CD14-positive monocyte (primary cell): ENCODE results near the gene C16orf96. TPM values are rescaled to one million over a fixed set of nuclear protein-coding genes. Genes with fewer than 3 reads are reported as not detected.

Source experiments
- DNase-seq, 3 donors: peaks; one replicate each; pipeline ENCODE4 v3.0.0-alpha.2; 2011 to 2022
- H2AFZ ChIP-seq: 2 replicates; pipeline ENCODE4 v1.6.0; 2012; ENCODE audit warnings: mild to moderate bottlenecking, low read depth, low read length, inconsistent platforms; ENCODE audit not compliant: insufficient read depth, poor library complexity, severe bottlenecking
- H3K27ac ChIP-seq, 2 donors: 1 replicate in 1 of 2; 2 replicates in 1 of 2; pipeline ENCODE4 v1.5.1; 2012 to 2013; ENCODE audit warnings: low read length in 2 of 2, control low read depth in 1 of 2, inconsistent platforms in 1 of 2, low read depth in 1 of 2, mild to moderate bottlenecking in 1 of 2
- H3K27me3 ChIP-seq, 2 donors: one replicate each; pipeline versions ENCODE4 v1.6.0 to v1.6.1; 2011 to 2013; ENCODE audit warnings: low read length in 2 of 2; ENCODE audit not compliant: control insufficient read depth in 2 of 2, insufficient read depth in 2 of 2
- H3K36me3 ChIP-seq, 2 donors: replicated peaks in 1 of 2; 1 replicate in 1 of 2; 2 replicates in 1 of 2; pipeline versions ENCODE4 v1.5.1 to v1.6.1; 2012 to 2013; ENCODE audit warnings: low read length in 2 of 2, control low read depth in 1 of 2, inconsistent platforms in 1 of 2, mild to moderate bottlenecking in 1 of 2; ENCODE audit not compliant: insufficient read depth in 2 of 2, control insufficient read depth in 1 of 2
- H3K4me1 ChIP-seq, 2 donors: 1 replicate in 1 of 2; 2 replicates in 1 of 2; pipeline versions ENCODE4 v1.5.1 to v1.6.1; 2012 to 2013; ENCODE audit warnings: low read length in 2 of 2, control low read depth in 1 of 2, inconsistent platforms in 1 of 2, mild to moderate bottlenecking in 1 of 2, moderate library complexity in 1 of 2; ENCODE audit not compliant: insufficient read depth in 2 of 2, control insufficient read depth in 1 of 2
- H3K4me2 ChIP-seq: replicated peaks from 2 replicates; pipeline ENCODE3; 2012; ENCODE audit warnings: low read length, moderate library complexity, mild to moderate bottlenecking; ENCODE audit not compliant: poor library complexity, severe bottlenecking; ENCODE audit errors: extremely low read depth
- H3K4me3 ChIP-seq, 3 experiments: fragments of 200-600 bp in 1 of 3; sonication (generic) in 1 of 3; replicated peaks in 1 of 3; 1 replicate in 2 of 3; 2 replicates in 1 of 3; pipeline ENCODE4 v1.5.1; 2011 to 2013; ENCODE audit warnings: low read length in 3 of 3, mild to moderate bottlenecking in 3 of 3, control low read depth in 2 of 3, low read depth in 2 of 3, inconsistent platforms in 1 of 3, moderate library complexity in 1 of 3
- H3K79me2 ChIP-seq: 2 replicates; pipeline ENCODE4 v1.6.0; 2012; ENCODE audit warnings: mild to moderate bottlenecking, control low read depth, inconsistent platforms, low read length, moderate library complexity; ENCODE audit not compliant: insufficient read depth
- H3K9ac ChIP-seq: 2 replicates; pipeline ENCODE4 v1.6.0; 2017; ENCODE audit warnings: low read length, mild to moderate bottlenecking; ENCODE audit not compliant: insufficient read depth, poor library complexity, severe bottlenecking
- H3K9me3 ChIP-seq, 2 donors: replicated peaks in 1 of 2; 1 replicate in 1 of 2; 2 replicates in 1 of 2; pipeline versions ENCODE4 v1.5.1 to v1.6.1; 2012 to 2013; ENCODE audit warnings: low read length in 2 of 2, control low read depth in 1 of 2; ENCODE audit not compliant: control insufficient read depth in 1 of 2, insufficient read depth in 1 of 2
- H4K20me1 ChIP-seq: 2 replicates; pipeline ENCODE4 v1.6.0; 2012; ENCODE audit warnings: mild to moderate bottlenecking, low read length, control low read depth, moderate library complexity; ENCODE audit not compliant: insufficient read depth
- H3K27ac Mint-ChIP-seq, 7 donors: one replicate each; pipeline ENCODE4 v1.8.0; 2020; ENCODE audit warnings: mild to moderate bottlenecking in 7 of 7, mixed read lengths in 7 of 7, moderate library complexity in 6 of 7, inconsistent platforms in 2 of 7
- H3K27me3 Mint-ChIP-seq, 3 donors: one replicate each; pipeline ENCODE4 v1.8.0; 2021 to 2022; ENCODE audit warnings: low read depth in 3 of 3, mild to moderate bottlenecking in 3 of 3, mixed read lengths in 3 of 3, moderate library complexity in 3 of 3, inconsistent platforms in 1 of 3
- H3K36me3 Mint-ChIP-seq, 2 donors: one replicate each; pipeline ENCODE4 v1.8.0; 2020; ENCODE audit warnings: mixed read lengths in 2 of 2, inconsistent platforms in 1 of 2, mild to moderate bottlenecking in 1 of 2
- H3K4me1 Mint-ChIP-seq: one replicate; pipeline ENCODE4 v1.8.0; 2020; ENCODE audit warnings: mild to moderate bottlenecking, mixed read lengths
- H3K4me3 Mint-ChIP-seq, 2 donors: one replicate each; pipeline ENCODE4 v1.8.0; 2020; ENCODE audit warnings: mild to moderate bottlenecking in 2 of 2, mixed read lengths in 2 of 2, moderate library complexity in 1 of 2
- H3K9me3 Mint-ChIP-seq, 7 donors: one replicate each; pipeline ENCODE4 v1.8.0; 2020 to 2022; ENCODE audit warnings: mixed read lengths in 7 of 7, mild to moderate bottlenecking in 6 of 7, moderate library complexity in 6 of 7, inconsistent platforms in 2 of 7
- CTCF ChIP-seq: fragments of 200-600 bp; IDR thresholded peaks from one replicate; pipeline ENCODE4 v1.8.0; 2022; ENCODE audit warnings: antibody characterized with exemption, mild to moderate bottlenecking
- WGBS: methylation state at CpG from one replicate; pipeline ENCODE4 v1.1.5; 2013; ENCODE audit warnings: missing lambda C conversion rate; ENCODE audit not compliant: insufficient coverage; 5-methylcytosine and 5-hydroxymethylcytosine counted together
- intact Hi-C, 2 donors: fragments of 100-400 bp; cut with micrococcal nuclease; formaldehyde crosslinking; loops; one replicate each; pipeline versions ENCODE4 v1.15.0 to v1.15.1; 2023
- polyA plus RNA-seq, 3 donors: library from polyadenylated mRNA; depleted of rRNA in 1 of 3; unstranded in 2 of 3; stranded (reverse) in 1 of 3; fragments of 300-500 nt in 2 of 3; fragments of >200 nt in 1 of 3; fragmentation: Illumina TruSeq in 2 of 3; gene quantifications; 1 replicate in 2 of 3; 2 replicates in 1 of 3; pipeline ENCODE4 v1.2.3, GENCODE V29; 2012 to 2021

The C16orf96 gene
- polyA plus RNA-seq, 3 donors, result 0.13 TPM; not detected in 2

GRCh38 chr16:4544473-4544872 lies 11.7 kb upstream of the C16orf96 start:
- H3K9ac ChIP-seq, result no peak overlapping the region
- H3K4me3 ChIP-seq, result no peak overlapping the region
- no peak overlapping the region for H3K4me2 ChIP-seq
- H3K4me3 Mint-ChIP-seq, result no peak overlapping the region
- peaks cover 4% of the 10 kb centered on the region for H3K4me1 Mint-ChIP-seq
- H3K9me3 ChIP-seq, result peaks cover 8 to 12% of the 10 kb centered on the region in 2 donors
- H3K9me3 Mint-ChIP-seq, result peaks cover 6 to 17% (median 13%) of the 10 kb centered on the region in 7 donors
- H2AFZ ChIP-seq, result no peak overlapping the region
- no peak overlapping the region for H3K27ac ChIP-seq
- no peak for TF ChIP-seq CTCF
- no peaks in the 10 kb centered on the region for H3K79me2 ChIP-seq
- no peak for DNase-seq
- peaks cover 3 to 8% of the 10 kb centered on the region in 2 donors for H3K36me3 Mint-ChIP-seq
- no peaks in the 10 kb centered on the region for H3K27me3 ChIP-seq
- H3K27me3 Mint-ChIP-seq, result peaks cover 0 to 2% (median 2%) of the 10 kb centered on the region in 3 donors
- H3K36me3 ChIP-seq, result no peaks in the 10 kb centered on the region
- WGBS, result 97% methylated on average over 7 of the region's 8 CpGs
- no peaks in the 10 kb centered on the region for H4K20me1 ChIP-seq
- intact Hi-C loops, result no loop called here
- no peak overlapping the region for H3K27ac Mint-ChIP-seq
- peaks cover 4 to 6% of the 10 kb centered on the region in 2 donors for H3K4me1 ChIP-seq

DNA sequence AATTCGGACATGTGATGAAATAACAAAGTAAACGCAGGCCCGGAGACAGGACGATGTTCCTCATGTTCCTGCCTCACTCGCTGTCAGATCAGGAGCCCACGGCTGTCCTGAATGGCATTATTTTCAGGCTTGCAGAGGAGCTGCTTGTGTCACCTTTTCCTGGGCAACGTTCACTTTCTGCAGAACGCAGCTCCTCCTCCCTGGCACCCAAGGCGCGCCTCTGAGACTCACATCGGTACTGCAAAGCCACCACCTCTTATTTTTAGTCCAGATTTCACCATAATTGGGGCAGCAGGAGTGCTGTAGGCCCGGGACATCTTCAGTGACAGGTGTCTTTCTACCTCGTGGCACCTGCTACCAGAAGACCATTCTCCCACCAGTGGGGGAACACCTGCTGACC lies 8.0 kb upstream of the C16orf96 start:
- Histone ChIP-seq H3K36me3 (no peaks in the 10 kb centered on the region), H3K9me3 (no peaks in the 10 kb centered on the region), H3K79me2 (no peaks in the 10 kb centered on the region), H3K9ac (no peak overlapping the region), H4K20me1 (no peaks in the 10 kb centered on the region), H3K4me1 (peaks cover 4 to 6% of the 10 kb centered on the region in 2 donors), H3K4me3 (no peak overlapping the region), H2AFZ (no peak overlapping the region), H3K27me3 (no peaks in the 10 kb centered on the region), H3K4me2 (no peak overlapping the region), H3K27ac (no peak overlapping the region)
- peaks cover 4% of the 10 kb centered on the region for H3K4me1 Mint-ChIP-seq
- no peak overlapping the region for H3K4me3 Mint-ChIP-seq
- TF ChIP-seq CTCF, result no peak
- H3K36me3 Mint-ChIP-seq, result no peaks in the 10 kb centered on the region
- WGBS, result 92% methylated on average over 9 of the region's 13 CpGs
- intact Hi-C loops, result loop anchor here (1.0 to 2.0 kb wide), 2 partner anchors 41 to 42 kb away; no protein-coding TSS in a partner anchor
- DNase-seq, result no peak
- H3K27me3 Mint-ChIP-seq, result peaks cover 0 to 5% (median 4%) of the 10 kb centered on the region in 3 donors
- H3K9me3 Mint-ChIP-seq, result peaks cover 0 to 2% (median 0%) of the 10 kb centered on the region in 7 donors
- peak overlapping the region in 4 of 7 donors; percentile 55 to 73 (median 64) for H3K27ac Mint-ChIP-seq
